Kasumi-1 (cell line): ENCODE results near the gene ANKRD36C.
"Not testable (repeated sequence)": the region's sequence is repeated elsewhere in the genome, so short reads cannot be mapped to it uniquely, and the experiment has no call there.

Source experiments
- DNase-seq, 2 experiments: peaks; one replicate each; lab custom pipeline; 2025; lab: John Stamatoyannopoulos, UW

Gene ANKRD36C

DNA sequence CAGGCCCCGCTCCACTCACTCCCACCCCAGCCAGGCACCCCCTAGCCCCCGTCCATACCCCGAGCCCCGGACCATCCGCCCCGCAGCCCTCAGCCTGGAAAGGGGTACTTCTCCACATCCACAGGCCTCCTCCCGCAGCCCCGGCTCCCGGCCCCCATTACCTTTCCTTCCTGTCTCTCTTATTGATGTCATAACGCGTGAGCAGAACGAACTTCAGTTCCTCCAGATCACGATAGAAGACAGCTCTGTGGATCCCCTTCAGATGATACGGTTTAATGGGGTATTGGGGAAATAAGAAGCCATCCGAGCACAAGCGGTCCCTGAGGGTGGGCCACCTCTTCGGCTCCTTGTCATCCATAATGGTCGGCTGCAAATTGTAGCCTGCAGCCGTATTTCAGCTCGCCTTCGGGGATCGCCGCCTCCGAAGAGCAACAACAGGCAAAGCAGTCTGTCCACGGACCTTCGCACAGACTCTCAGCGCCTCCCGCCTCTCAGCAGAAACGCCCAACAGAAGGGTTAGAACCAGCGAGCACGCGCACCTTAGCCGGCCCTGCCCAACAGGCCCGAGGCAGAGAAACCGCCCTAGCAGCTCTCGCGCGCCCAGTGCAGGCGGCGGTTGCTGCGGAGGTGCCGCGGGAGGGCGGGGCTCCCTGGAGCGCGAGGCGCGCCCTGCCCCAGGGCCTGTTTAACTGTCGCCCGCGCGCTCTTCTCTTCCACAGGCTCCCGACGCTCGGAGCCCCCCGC lies at the start of gene ANKRD36C:
TSS of gene ANKRD36C (minus strand) at position 474 of the 744 bp plus-strand sequence. CDS start at position 358, 116 bp downstream.
- not testable (repeated sequence) for DNase-seq

DNA sequence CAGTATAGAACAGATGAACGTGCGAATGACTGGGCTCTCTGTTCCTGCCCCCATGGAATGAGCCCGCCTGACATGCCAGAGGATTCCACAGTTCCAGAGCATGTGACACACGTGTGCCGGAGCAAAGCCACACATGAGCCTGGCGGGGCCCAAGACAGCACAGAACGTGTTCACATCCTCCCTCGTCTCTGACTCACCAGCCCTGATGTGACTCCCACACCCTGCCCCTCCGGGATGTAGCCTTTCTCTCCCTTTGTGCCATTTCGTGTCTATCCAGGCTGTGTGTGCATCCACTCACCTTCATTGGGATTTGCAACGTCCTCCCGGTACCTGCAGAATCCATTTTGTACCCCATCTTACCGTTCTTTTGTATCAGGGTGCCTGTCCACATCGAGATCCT lies 43.9 kb upstream of the ANKRD36C start:
- DNase-seq: not testable (repeated sequence)

DNA sequence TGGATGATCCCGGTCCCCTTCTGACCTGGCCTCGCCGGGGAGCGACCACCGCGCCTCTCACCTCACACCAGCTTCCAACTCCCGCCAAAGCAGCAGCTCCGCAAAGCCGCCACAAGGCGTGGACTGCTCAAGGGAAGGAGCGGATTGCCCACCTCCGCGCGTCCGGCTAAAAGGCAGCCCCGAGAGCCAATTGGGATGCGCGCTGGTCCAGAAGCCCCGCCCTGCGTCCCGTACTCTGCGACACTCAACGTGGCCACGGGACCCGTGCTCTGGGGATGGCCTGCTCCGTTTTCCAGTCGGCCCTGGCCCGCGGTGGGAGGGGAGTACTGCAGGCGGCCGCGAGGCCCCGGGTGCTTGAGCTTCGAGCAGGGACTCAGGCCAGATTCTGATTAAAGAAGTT lies 43.2 kb upstream of the ANKRD36C start, which contains the start of gene GPAT2:
TSS of gene GPAT2 (minus strand) at position 125 of the 400 bp plus-strand sequence. CDS start 2,557 bp downstream, outside the sequence.
- not testable (repeated sequence) for DNase-seq

DNA sequence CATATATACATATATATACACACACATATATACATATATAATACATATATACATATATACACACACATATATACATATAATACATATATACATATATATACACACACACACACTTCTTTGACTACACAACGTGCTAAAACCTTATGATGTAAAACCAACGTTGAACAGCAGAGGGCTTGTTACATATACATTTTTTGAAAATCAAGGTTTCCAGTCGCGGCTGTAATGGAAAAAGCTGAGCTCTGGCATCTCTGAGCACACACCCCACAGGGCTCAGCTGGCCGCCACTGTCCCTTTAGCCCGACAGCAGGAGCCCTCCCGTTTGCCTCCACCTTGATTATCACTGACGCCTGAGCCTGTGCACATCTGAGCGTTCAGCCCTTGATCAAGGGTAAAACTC lies 42.4 kb upstream of the ANKRD36C start:
- DNase-seq: not testable (repeated sequence)

- DNase-seq: not testable (repeated sequence)
These were observed 36.2 kb upstream of the ANKRD36C start for GRCh38 chr2:96027725-96028325.

- DNase-seq: not testable (repeated sequence)
These were observed 34.1 kb upstream of the ANKRD36C start for GRCh38 chr2:96025755-96026154.

DNA sequence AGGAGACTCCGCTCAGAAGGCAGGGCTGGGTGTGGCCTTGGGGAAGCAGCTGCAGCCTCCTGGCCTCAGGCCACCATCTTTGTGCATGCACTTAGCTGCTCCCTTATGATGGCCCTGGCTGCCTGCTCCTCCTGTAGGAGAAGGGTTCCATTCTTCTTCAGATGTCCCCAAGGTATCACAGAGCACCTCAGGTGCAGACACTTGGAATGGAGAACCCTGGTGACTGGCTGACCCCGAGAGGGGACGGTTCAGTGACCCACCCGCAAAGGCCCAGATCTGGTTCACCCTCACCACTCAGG lies 33.5 kb upstream of the ANKRD36C start:
- DNase-seq: no peak

GRCh38 chr2:96024336-96025193 lies 32.9 kb upstream of the ANKRD36C start:
- DNase-seq: no peak

DNA sequence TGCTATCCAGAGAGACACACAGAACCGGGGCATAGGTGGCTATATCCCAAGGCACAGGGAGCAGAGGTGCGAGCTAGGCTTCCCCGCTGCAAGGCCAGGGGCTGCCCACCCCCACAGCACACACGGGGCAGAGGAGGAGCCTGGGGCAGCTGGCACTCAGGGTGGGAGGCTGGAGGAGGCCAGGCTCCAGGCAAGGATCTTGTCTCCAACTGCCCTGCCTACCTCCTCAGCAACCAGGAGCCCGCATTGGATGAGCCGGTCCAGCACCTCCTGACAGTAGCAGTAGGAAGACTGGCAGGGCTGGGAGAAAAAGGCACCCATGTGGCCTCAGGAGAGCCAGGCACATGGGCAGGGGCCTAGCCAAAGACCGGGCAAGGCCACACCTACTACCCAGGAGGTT lies 32.1 kb upstream of the ANKRD36C start:
- DNase-seq: not testable (repeated sequence)

GRCh38 chr2:96022701-96023447 lies 31.2 kb upstream of the ANKRD36C start:
- DNase-seq: not testable (repeated sequence)

GRCh38 chr2:96022126-96022525 lies 30.5 kb upstream of the ANKRD36C start:
- DNase-seq: not testable (repeated sequence)

- not testable (repeated sequence) for DNase-seq
These were observed 29.5 kb upstream of the ANKRD36C start for GRCh38 chr2:96021142-96021541.

GRCh38 chr2:96019909-96020590 lies 28.4 kb upstream of the ANKRD36C start:
- DNase-seq: not testable (repeated sequence)

DNA sequence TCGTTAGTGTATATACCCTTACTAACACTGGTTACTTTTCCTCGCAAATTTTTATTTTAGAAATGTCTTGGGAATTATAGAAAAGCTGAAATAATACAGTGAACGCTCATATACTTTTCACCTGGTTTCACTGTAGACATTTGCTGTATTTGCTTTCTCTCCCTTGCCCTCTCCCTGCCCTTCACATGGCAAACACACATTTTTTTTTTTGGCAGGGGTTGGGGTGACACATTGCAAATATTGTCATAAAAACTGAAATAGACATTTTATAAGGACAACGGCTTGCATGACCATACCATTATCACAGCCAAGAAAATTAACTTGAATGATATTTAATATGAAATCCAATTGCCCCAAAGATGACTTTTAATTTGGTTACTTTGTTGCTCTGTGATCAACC lies 24.7 kb upstream of the ANKRD36C start:
- not testable (repeated sequence) for DNase-seq

DNA sequence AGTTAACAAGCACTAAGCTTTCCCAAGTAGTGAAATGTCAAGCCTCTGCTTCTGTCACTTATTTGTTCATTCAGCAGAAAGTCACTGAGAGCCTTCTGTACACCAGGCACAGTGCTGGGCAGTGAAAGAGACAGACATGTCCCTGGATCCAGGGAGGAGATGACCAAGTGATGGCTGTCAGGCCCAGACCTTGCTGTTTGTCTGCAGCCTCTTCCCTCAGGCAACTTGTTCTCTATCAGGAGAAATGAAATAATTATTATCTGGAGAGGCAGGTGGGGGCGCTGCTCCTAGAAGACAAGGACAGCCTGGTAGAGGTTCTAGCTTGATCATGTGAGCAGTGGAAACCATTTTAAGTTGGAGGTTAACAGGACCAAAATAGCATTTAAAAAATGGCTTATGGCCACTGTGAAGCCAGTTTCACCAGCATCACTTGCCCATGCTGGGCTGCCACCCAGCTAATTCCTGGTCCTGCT lies 21.2 kb upstream of the ANKRD36C start:
- DNase-seq: not testable (repeated sequence)

DNA sequence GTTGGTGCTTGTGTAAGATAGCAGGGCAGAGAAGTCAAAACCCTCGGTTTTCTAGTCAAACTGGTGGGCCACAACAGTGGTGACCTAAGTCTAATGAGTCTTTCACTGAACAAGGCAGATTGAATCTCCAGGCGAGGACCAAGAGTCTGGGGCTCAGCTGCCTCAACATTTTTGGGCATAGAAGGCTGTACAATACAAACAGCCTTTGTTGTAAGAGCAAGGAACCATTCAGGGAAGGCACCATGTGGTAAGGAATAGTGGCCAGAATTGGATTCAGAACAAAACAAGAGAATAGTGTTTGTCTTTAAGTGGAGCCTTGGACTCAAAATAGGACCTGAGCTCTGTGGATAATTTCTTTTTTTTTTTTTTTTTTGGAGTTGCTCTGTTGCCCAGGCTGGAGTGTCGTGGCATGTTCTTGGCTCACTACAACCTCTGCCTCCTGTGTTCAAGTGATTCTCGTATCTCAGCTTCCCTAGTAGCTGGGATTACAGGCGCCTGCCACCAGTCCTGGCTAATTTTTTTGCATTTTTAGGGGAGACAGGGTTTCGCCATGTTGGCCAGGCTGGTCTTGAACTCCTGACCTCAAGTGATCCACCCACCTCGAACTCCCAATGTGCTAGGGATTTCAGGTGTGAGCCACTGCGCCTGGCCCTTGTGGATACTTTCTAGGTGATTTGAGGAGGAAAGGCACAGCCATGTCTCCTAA lies 20.6 kb upstream of the ANKRD36C start:
- DNase-seq: not testable (repeated sequence)

- not testable (repeated sequence) for DNase-seq
These were observed 19.5 kb upstream of the ANKRD36C start for GRCh38 chr2:96011129-96011455.

DNA sequence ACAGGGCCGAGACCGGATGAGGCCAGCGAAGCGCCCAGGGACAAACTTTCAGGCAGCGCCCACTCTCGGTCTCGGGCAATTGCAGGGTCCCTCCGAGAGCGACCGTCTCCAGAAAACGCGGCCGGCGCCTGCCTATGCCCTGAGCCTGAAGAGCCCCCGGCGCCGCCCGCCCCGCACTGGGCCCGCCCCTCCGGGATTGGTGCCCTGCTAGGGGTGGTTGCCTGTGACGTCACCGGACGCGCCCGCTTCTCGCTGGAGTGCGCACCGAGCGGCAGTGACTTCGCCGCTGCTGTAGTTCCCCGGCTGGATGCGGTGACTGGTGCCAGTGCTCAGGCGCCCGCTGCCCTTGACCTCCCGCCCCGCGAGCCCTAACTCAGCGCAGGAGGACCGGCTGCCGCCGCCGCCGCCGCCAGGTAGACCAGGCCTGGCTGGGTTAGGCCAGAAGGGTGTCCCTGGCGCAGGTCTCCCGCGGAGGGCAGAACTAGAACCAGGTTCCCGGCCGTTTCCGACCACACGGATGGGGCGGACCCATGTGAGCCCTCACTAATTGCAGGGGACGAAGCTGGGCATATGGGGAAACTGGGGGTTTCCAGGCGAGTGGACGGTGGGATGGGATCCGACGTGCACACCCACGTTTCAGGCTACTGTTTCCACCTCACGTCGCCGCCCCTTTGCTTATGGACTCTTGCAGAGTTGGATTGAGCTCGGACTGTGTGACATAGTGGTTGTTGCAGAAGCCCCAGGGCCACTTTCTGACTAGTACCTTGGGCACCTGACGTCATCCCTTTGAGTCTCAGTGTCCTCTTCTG lies 18.9 kb upstream of the ANKRD36C start:
- not testable (repeated sequence) for DNase-seq

GRCh38 chr2:96009833-96010232 lies 18.2 kb upstream of the ANKRD36C start:
- not testable (repeated sequence) for DNase-seq

DNA sequence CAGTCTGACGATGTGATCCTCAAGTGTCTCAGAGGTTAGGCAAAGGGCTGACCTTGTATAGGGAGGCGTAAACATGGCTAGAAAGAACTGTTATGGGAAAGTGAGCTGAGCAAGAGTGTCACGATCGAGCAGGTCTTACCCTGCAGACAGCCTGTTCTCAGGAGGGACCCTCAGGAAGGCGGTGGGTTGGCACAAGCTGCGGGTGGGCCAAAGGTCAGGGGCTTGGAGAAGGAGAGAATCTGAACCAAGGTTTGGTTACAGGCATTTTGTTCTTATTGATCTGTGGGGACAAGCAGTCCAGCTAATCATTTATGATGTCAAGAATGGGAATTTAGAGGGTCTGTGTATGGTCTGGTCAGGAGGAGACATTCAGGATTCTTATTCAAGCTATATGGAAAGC lies 16.4 kb upstream of the ANKRD36C start:
- not testable (repeated sequence) for DNase-seq
